Fibroblast of lung (primary cell): ENCODE data around the gene GPR143. TPM values are rescaled to one million over a fixed set of nuclear protein-coding genes. Genes with fewer than 3 reads are reported as not detected.
"Not testable (repeated sequence)": the region's sequence is repeated elsewhere in the genome, so short reads cannot be mapped to it uniquely, and the experiment has no call there.

Experiments used
- DNase-seq, 2 donors: peaks; one replicate each; pipeline versions ENCODE4 v3.0.0 to v3.0.0-alpha.2; 2010; ENCODE audit warnings: low read depth in 2 of 2
- H2AFZ ChIP-seq: 2 replicates; pipeline ENCODE4 v1.5.1; 2012; ENCODE audit warnings: low read length, control low read depth, inconsistent platforms
- H3K27ac ChIP-seq: 2 replicates; pipeline ENCODE4 v1.5.1; 2011; ENCODE audit warnings: low read length, control low read depth; ENCODE audit not compliant: insufficient read depth
- H3K27me3 ChIP-seq: 2 replicates; pipeline ENCODE4 v1.5.1; 2011; ENCODE audit warnings: mild to moderate bottlenecking, low read length; ENCODE audit not compliant: control insufficient read depth, insufficient read depth
- H3K36me3 ChIP-seq: 2 replicates; pipeline ENCODE4 v1.5.1; 2011; ENCODE audit warnings: low read length; ENCODE audit not compliant: control insufficient read depth, insufficient read depth
- H3K4me1 ChIP-seq: 2 replicates; pipeline ENCODE4 v1.5.1; 2011; ENCODE audit warnings: low read length; ENCODE audit not compliant: control insufficient read depth, insufficient read depth; ENCODE audit errors: extremely low read depth
- H3K4me2 ChIP-seq: 2 replicates; pipeline ENCODE4 v1.5.1; 2011; ENCODE audit warnings: low read length, control low read depth; ENCODE audit not compliant: insufficient read depth; ENCODE audit errors: extremely low read depth
- H3K4me3 ChIP-seq, 4 experiments: fragments of 200-600 bp in 1 of 4; sonication (generic) in 1 of 4; replicated peaks in 1 of 4; 2 replicates each; pipeline ENCODE4 v1.5.1; 2011 to 2016; ENCODE audit warnings: low read length in 4 of 4, low read depth in 3 of 4, mild to moderate bottlenecking in 3 of 4, control low read depth in 2 of 4, inconsistent platforms in 1 of 4, mixed read lengths in 1 of 4; ENCODE audit not compliant: insufficient read depth in 1 of 4; ENCODE audit errors: control extremely low read depth in 1 of 4
- H3K79me2 ChIP-seq: 2 replicates; pipeline ENCODE4 v1.5.1; 2012; ENCODE audit warnings: mild to moderate bottlenecking, low read length, inconsistent platforms; ENCODE audit not compliant: control insufficient read depth, insufficient read depth
- H3K9ac ChIP-seq: 2 replicates; pipeline ENCODE4 v1.5.1; 2011; ENCODE audit warnings: mild to moderate bottlenecking, low read length, control low read depth; ENCODE audit not compliant: insufficient read depth
- H3K9me3 ChIP-seq: 2 replicates; pipeline ENCODE4 v1.5.1; 2012; ENCODE audit warnings: low read depth, low read length; ENCODE audit not compliant: control insufficient read depth, insufficient read depth
- H4K20me1 ChIP-seq: 2 replicates; pipeline ENCODE4 v1.5.1; 2011; ENCODE audit warnings: low read length; ENCODE audit not compliant: control insufficient read depth, insufficient read depth; ENCODE audit errors: extremely low read depth
- EZH2 ChIP-seq: IDR thresholded peaks from 2 replicates; pipeline ENCODE4 v1.5.1; 2012; ENCODE audit warnings: low read length, control low read depth, mild to moderate bottlenecking; ENCODE audit errors: missing control alignments
- polyA minus RNA-seq: library from RNA; depleted of rRNA, polyadenylated mRNA; stranded (reverse); fragments of >200 nt; gene quantifications from 2 replicates; pipeline ENCODE4 v1.2.3, GENCODE V29; 2011; ENCODE audit warnings: low replicate concordance
- polyA plus RNA-seq, 2 donors: library from polyadenylated mRNA; depleted of rRNA in 1 of 2; stranded (reverse) in 1 of 2; unstranded in 1 of 2; fragments of >200 nt; gene quantifications; 2 replicates each; pipeline ENCODE4 v1.2.1, GENCODE V29; 2011 to 2012; ENCODE audit warnings: missing spikeins in 1 of 2
- total RNA-seq: library from RNA; depleted of rRNA; stranded (reverse); fragments of >200 nt; gene quantifications from 2 replicates; pipeline ENCODE4 v1.2.1, GENCODE V29; 2014
- TF ChIP-seq, protein P1 (sequence below), 2 donors: IDR thresholded peaks in 1 of 2; conservative IDR thresholded peaks in 1 of 2; 1 replicate in 1 of 2; 2 replicates in 1 of 2; pipeline ENCODE4 v1.5.1; 2011 to 2012; ENCODE audit warnings: low read length in 2 of 2, control low read depth in 1 of 2, inconsistent platforms in 1 of 2, low read depth in 1 of 2, mild to moderate bottlenecking in 1 of 2

The GPR143 gene
- total RNA-seq (under 0.01 TPM in 1 of 2 replicates, not detected in the other), polyA plus RNA-seq (0.07 TPM in 1 of 2 replicates, not detected in the other), polyA minus RNA-seq (1.3 TPM in 1 of 2 replicates, not detected in the other)
- not detected in 2 replicates for polyA plus RNA-seq (2012)

DNA sequence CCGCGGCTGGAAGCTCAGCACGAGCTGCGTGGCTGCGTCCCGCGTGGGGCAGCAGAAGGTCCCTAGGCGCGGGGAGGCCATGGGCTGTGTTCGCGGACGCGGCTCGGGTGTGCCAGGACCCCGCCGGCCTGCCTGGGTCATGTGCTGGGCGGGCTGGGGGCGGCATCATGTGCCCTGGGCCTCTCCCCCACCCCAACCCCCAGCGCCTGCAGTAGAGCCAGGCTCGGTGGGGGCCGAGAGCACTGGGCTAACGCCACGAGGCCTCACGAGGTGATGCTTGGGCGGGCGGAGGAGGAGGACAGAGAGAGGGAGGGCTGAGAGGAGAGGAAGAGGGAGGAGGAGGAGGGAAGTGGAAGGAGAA lies at the start of gene GPR143:
TSS of gene GPR143 (minus strand) at position 111 of the 361 bp plus-strand sequence. CDS start at position 81, 30 bp downstream.
- Histone ChIP-seq H3K4me2 (no peak within 1 kb of the TSS), H3K79me2 (no peaks in the 10 kb centered on the region), H2AFZ (no peak within 1 kb of the TSS), H3K4me1 (no peaks in the 10 kb centered on the region), H3K36me3 (no peaks in the 10 kb centered on the region), H3K27ac (no peak within 1 kb of the TSS), H3K4me3 (no peak within 1 kb of the TSS), H3K27me3 (no peaks in the 10 kb centered on the region), H4K20me1 (no peaks in the 10 kb centered on the region), H3K9me3 (no peaks in the 10 kb centered on the region), H3K9ac (no peak within 1 kb of the TSS)
- TF ChIP-seq EZH2, result no peak
- TF ChIP-seq, protein P1, sequence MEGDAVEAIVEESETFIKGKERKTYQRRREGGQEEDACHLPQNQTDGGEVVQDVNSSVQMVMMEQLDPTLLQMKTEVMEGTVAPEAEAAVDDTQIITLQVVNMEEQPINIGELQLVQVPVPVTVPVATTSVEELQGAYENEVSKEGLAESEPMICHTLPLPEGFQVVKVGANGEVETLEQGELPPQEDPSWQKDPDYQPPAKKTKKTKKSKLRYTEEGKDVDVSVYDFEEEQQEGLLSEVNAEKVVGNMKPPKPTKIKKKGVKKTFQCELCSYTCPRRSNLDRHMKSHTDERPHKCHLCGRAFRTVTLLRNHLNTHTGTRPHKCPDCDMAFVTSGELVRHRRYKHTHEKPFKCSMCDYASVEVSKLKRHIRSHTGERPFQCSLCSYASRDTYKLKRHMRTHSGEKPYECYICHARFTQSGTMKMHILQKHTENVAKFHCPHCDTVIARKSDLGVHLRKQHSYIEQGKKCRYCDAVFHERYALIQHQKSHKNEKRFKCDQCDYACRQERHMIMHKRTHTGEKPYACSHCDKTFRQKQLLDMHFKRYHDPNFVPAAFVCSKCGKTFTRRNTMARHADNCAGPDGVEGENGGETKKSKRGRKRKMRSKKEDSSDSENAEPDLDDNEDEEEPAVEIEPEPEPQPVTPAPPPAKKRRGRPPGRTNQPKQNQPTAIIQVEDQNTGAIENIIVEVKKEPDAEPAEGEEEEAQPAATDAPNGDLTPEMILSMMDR (conservative IDR thresholded peaks at IDR 0.05 in 1 of 2, IDR thresholded peaks at IDR 0.05 in 1 of 2; ENCODE audit: low read depth in 1 of 2, low read length in 2 of 2), result no peak
- DNase-seq, result no peak

DNA sequence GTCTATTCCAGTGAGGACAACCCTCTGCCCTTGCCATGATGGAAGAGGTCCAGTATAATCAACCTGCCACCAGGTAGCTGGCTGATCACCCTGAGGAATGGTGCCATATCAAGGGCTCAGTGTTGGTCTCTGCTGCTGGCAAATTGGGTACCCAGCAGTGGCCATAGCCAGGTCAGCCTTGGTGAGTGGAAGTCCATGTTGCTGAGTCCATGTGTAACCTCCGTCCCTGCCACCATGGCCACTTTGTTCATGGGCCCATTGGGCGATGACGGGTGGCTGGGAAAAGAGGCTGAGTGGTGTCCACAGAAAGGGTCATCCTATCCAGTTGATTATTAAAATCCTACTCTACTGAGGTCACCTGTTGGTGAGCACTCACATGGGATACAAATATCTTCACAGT lies 45.4 kb upstream of the GPR143 start:
- not testable (repeated sequence) for H3K36me3 ChIP-seq, DNase-seq, H2AFZ ChIP-seq, H3K79me2 ChIP-seq, H3K9me3 ChIP-seq, H3K27me3 ChIP-seq, H3K27ac ChIP-seq, H3K9ac ChIP-seq, H3K4me2 ChIP-seq, H3K4me1 ChIP-seq, H3K4me3 ChIP-seq, H4K20me1 ChIP-seq

DNA sequence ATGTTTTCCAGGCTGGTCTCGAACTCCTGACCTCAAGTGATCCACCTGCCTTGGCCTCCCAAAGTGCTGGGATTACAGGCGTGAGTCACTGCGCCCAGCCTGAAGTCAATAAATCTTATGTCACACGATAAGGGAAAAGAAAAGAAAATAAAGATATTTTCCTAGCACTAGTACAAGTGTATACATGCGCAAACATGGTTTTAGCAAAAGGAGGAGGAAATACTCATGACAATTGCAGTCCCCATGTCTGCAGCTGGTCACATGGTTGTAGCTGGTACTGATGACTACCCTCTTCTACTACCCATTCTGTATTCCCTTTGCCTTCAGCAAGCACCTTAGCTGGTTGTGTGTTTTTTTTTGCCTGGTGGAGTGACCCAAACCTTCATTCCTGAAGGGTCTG lies 44.2 kb upstream of the GPR143 start:
- H4K20me1 ChIP-seq, H3K9ac ChIP-seq, DNase-seq, H3K4me1 ChIP-seq, H3K4me3 ChIP-seq, H3K9me3 ChIP-seq, H3K4me2 ChIP-seq, H3K27me3 ChIP-seq, H2AFZ ChIP-seq, H3K36me3 ChIP-seq, H3K27ac ChIP-seq, H3K79me2 ChIP-seq: not testable (repeated sequence)

DNA sequence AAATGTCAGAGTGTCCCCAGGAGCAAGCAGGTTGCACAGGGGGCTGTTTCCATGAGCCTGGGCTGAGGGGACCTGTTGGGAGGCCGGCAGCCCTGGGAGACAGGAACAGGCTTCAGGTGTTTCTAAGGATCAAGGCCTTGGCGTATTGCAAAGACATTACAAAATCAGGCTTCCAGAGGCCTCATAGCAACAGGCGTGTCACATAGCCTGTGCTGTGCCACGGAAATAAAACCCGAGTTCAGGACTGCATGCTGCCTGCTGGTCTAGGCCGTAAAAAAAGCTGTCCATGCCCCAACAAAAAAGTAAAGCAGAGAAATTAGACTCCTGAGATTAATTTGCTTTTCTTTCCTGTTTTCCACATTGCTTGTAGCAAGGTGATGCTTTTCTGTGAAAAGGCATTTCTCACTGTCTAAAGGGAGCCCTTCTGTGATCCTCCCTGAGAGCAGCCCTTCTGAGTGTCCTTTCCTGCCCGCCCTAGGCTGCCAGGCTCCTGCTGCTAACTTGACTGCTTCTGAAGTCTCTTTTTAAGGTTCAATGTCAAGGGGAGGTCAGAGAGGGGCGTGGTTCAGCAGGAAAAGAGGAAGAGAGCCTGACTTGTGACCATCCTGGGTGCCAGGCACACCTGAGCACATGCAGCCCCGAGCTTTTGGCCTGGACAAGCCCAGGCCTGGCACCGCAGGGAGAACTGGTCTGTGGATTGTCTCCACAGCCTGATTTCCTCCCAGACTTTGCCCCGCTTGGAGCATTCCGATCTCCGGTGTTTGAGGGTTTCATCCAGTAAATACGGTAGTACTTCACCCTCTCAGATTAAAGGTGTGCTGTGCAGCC lies 41.9 kb upstream of the GPR143 start:
- no peak overlapping the region for H2AFZ ChIP-seq
- H3K9ac ChIP-seq, result no peak overlapping the region
- H3K4me3 ChIP-seq, result no peak overlapping the region
- H3K4me1 ChIP-seq, result no peaks in the 10 kb centered on the region
- TF ChIP-seq EZH2, result no peak
- TF ChIP-seq, protein P1 (conservative IDR thresholded peaks at IDR 0.05 in 1 of 2, IDR thresholded peaks at IDR 0.05 in 1 of 2; ENCODE audit: low read depth in 1 of 2, low read length in 2 of 2), result no peak
- H3K27ac ChIP-seq, result no peak overlapping the region
- no peaks in the 10 kb centered on the region for H3K36me3 ChIP-seq
- no peak for DNase-seq
- no peak overlapping the region for H3K4me2 ChIP-seq
- no peaks in the 10 kb centered on the region for H3K27me3 ChIP-seq
- H4K20me1 ChIP-seq, result no peaks in the 10 kb centered on the region
- H3K79me2 ChIP-seq, result no peaks in the 10 kb centered on the region
- H3K9me3 ChIP-seq, result no peaks in the 10 kb centered on the region
